Astrocyte (in vitro differentiated cells and primary cell): ENCODE results near the gene GPATCH8. TPM values are rescaled to one million over a fixed set of nuclear protein-coding genes. Genes with fewer than 3 reads are reported as not detected.

Experiments used
- DNase-seq: peaks from one replicate; pipeline ENCODE4 v3.0.0-alpha.2; 2010; ENCODE audit warnings: low read depth
- FAIRE-seq: peaks from 2 replicates; lab custom pipeline; 2011; peaks lifted over from hg19 to GRCh38; lab: Jason Lieb, UNC
- H2AFZ ChIP-seq: 2 replicates; pipeline ENCODE4 v1.6.0; 2012; ENCODE audit warnings: low read depth, low read length, inconsistent platforms
- H3K27ac ChIP-seq: 2 replicates; pipeline ENCODE4 v1.5.1; 2011; ENCODE audit warnings: low read depth, low read length, inconsistent platforms
- H3K27me3 ChIP-seq: 2 replicates; pipeline ENCODE4 v1.6.0; 2011; ENCODE audit warnings: low read length, inconsistent platforms; ENCODE audit not compliant: insufficient read depth
- H3K36me3 ChIP-seq: 2 replicates; pipeline ENCODE4 v1.5.1; 2011; ENCODE audit warnings: low read length, inconsistent platforms; ENCODE audit not compliant: insufficient read depth
- H3K4me1 ChIP-seq: 2 replicates; pipeline ENCODE4 v1.5.1; 2011; ENCODE audit warnings: low read length, inconsistent platforms; ENCODE audit not compliant: insufficient read depth
- H3K4me2 ChIP-seq: 2 replicates; pipeline ENCODE4 v1.6.0; 2012; ENCODE audit warnings: low read length, inconsistent platforms
- H3K4me3 ChIP-seq: 2 replicates; pipeline ENCODE4 v1.5.1; 2011; ENCODE audit warnings: low read depth, mild to moderate bottlenecking, low read length, inconsistent platforms; ENCODE audit not compliant: insufficient read depth
- H3K79me2 ChIP-seq: 2 replicates; pipeline ENCODE4 v1.6.0; 2012; ENCODE audit warnings: mild to moderate bottlenecking, low read length, inconsistent platforms; ENCODE audit not compliant: insufficient read depth
- H3K9ac ChIP-seq: 2 replicates; pipeline ENCODE4 v1.6.0; 2012; ENCODE audit warnings: mild to moderate bottlenecking, low read length, inconsistent platforms
- H3K9me3 ChIP-seq: 2 replicates; pipeline ENCODE4 v1.5.1; 2012; ENCODE audit warnings: low read depth, mild to moderate bottlenecking, low read length, inconsistent platforms; ENCODE audit not compliant: insufficient read depth
- H4K20me1 ChIP-seq: 2 replicates; pipeline ENCODE4 v1.6.0; 2012; ENCODE audit warnings: low read length, inconsistent platforms; ENCODE audit not compliant: insufficient read depth
- H3K27ac Mint-ChIP-seq: one replicate; pipeline ENCODE4 v1.8.0; 2021; ENCODE audit warnings: mild to moderate bottlenecking, mixed read lengths; ENCODE audit not compliant: unreplicated experiment
- H3K27me3 Mint-ChIP-seq: one replicate; pipeline ENCODE4 v1.8.0; 2021; ENCODE audit warnings: low read depth, mixed read lengths; ENCODE audit not compliant: unreplicated experiment
- H3K36me3 Mint-ChIP-seq: one replicate; pipeline ENCODE4 v1.8.0; 2021; ENCODE audit warnings: low read depth, mixed read lengths; ENCODE audit not compliant: unreplicated experiment
- H3K4me1 Mint-ChIP-seq: one replicate; pipeline ENCODE4 v1.8.0; 2021; ENCODE audit warnings: low read depth, mixed read lengths; ENCODE audit not compliant: unreplicated experiment
- H3K4me3 Mint-ChIP-seq: one replicate; pipeline ENCODE4 v1.8.0; 2021; ENCODE audit warnings: mild to moderate bottlenecking, moderate library complexity, mixed read lengths; ENCODE audit not compliant: unreplicated experiment
- H3K9me3 Mint-ChIP-seq: one replicate; pipeline ENCODE4 v1.8.0; 2021; ENCODE audit warnings: mild to moderate bottlenecking, mixed read lengths; ENCODE audit not compliant: unreplicated experiment
- EZH2 ChIP-seq: IDR thresholded peaks from 2 replicates; pipeline ENCODE4 v1.6.1; 2012; ENCODE audit warnings: mild to moderate bottlenecking, low read length, inconsistent platforms; ENCODE audit not compliant: insufficient read depth
- total RNA-seq: library from RNA; stranded (reverse); gene quantifications from 2 replicates; pipeline ENCODE4 v1.2.1, GENCODE V29; 2021
- TF ChIP-seq, protein P1 (sequence below): IDR thresholded peaks from 2 replicates; pipeline ENCODE4 v1.5.1; 2011; ENCODE audit warnings: low read depth, mild to moderate bottlenecking, inconsistent platforms, low read length, moderate library complexity; ENCODE audit not compliant: insufficient read depth

The GPATCH8 gene
- total RNA-seq, 1 donor from 2014 or later = 43.3 TPM

GRCh38 chr17:44361292-44362260 lies 141.6 kb downstream of the GPATCH8 start:
- H3K4me3 Mint-ChIP-seq = peak overlapping the region; percentile 70
- FAIRE-seq (no peak), DNase-seq (no peak)
- H3K27ac ChIP-seq = no peak overlapping the region
- H3K79me2 ChIP-seq = peaks cover 6% of the 10 kb centered on the region
- peaks cover 45% of the 10 kb centered on the region for H4K20me1 ChIP-seq
- peaks cover 18% of the 10 kb centered on the region for H3K4me1 ChIP-seq
- peaks cover 2% of the 10 kb centered on the region for H3K36me3 Mint-ChIP-seq
- peak overlapping the region; percentile 62 for H3K27ac Mint-ChIP-seq
- H3K9me3 Mint-ChIP-seq = no peaks in the 10 kb centered on the region
- H2AFZ ChIP-seq = no peak overlapping the region
- peaks cover 15% of the 10 kb centered on the region for H3K4me1 Mint-ChIP-seq
- H3K4me3 ChIP-seq = no peak overlapping the region
- peaks cover 9% of the 10 kb centered on the region for H3K27me3 ChIP-seq
- no peaks in the 10 kb centered on the region for H3K9me3 ChIP-seq
- peak overlapping the region; percentile 97 for H3K4me2 ChIP-seq
- TF ChIP-seq EZH2 = no peak
- TF ChIP-seq, protein P1, sequence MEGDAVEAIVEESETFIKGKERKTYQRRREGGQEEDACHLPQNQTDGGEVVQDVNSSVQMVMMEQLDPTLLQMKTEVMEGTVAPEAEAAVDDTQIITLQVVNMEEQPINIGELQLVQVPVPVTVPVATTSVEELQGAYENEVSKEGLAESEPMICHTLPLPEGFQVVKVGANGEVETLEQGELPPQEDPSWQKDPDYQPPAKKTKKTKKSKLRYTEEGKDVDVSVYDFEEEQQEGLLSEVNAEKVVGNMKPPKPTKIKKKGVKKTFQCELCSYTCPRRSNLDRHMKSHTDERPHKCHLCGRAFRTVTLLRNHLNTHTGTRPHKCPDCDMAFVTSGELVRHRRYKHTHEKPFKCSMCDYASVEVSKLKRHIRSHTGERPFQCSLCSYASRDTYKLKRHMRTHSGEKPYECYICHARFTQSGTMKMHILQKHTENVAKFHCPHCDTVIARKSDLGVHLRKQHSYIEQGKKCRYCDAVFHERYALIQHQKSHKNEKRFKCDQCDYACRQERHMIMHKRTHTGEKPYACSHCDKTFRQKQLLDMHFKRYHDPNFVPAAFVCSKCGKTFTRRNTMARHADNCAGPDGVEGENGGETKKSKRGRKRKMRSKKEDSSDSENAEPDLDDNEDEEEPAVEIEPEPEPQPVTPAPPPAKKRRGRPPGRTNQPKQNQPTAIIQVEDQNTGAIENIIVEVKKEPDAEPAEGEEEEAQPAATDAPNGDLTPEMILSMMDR = no peak
- no peaks in the 10 kb centered on the region for H3K36me3 ChIP-seq
- H3K9ac ChIP-seq = no peak overlapping the region
- peaks cover 14% of the 10 kb centered on the region for H3K27me3 Mint-ChIP-seq

- Histone ChIP-seq H3K4me1 (peaks cover 18% of the 10 kb centered on the region), H3K27ac (no peak overlapping the region), H3K4me3 (no peak overlapping the region), H3K27me3 (peaks cover 4% of the 10 kb centered on the region), H3K79me2 (peaks cover 6% of the 10 kb centered on the region), H4K20me1 (peaks cover 45% of the 10 kb centered on the region), H3K4me2 (peak overlapping the region; percentile 11), H2AFZ (no peak overlapping the region), H3K36me3 (no peaks in the 10 kb centered on the region), H3K9me3 (no peaks in the 10 kb centered on the region), H3K9ac (no peak overlapping the region)
- Mint-ChIP-seq H3K4me3 (peak overlapping the region; percentile 70), H3K27me3 (peaks cover 7% of the 10 kb centered on the region), H3K9me3 (no peaks in the 10 kb centered on the region), H3K4me1 (peaks cover 15% of the 10 kb centered on the region), H3K27ac (peak overlapping the region; percentile 62), H3K36me3 (peaks cover 2% of the 10 kb centered on the region)
- TF ChIP-seq EZH2 = no peak
- TF ChIP-seq, protein P1 = no peak
- FAIRE-seq (no peak), DNase-seq (no peak)
Observed at GRCh38 chr17:44360826-44361225, 142.4 kb downstream of the GPATCH8 start.
